Thyroid gland (tissue), 4 donors: ENCODE data around the gene MICAL3. TPM values are rescaled to one million over a fixed set of nuclear protein-coding genes. Genes with fewer than 3 reads are reported as not detected.
"Not testable (repeated sequence)": the region's sequence is repeated elsewhere in the genome, so short reads cannot be mapped to it uniquely, and the experiment has no call there.

Experiments used
- DNase-seq, 2 donors: peaks; one replicate each; pipeline ENCODE4 v3.0.0-alpha.2; 2019
- H3K27ac ChIP-seq, 3 donors: fragments of 200-600 bp; sonication (generic); 1 replicate in 2 of 3; 2 replicates in 1 of 3; pipeline ENCODE4 v1.5.1; 2016 to 2019; ENCODE audit warnings: mild to moderate bottlenecking in 1 of 3, moderate library complexity in 1 of 3
- H3K27me3 ChIP-seq: fragments of 200-600 bp; sonication (generic); one replicate; pipeline ENCODE4 v1.5.1; 2019
- H3K36me3 ChIP-seq, 2 donors: fragments of 200-600 bp; sonication (generic); one replicate each; pipeline ENCODE4 v1.5.1; 2016 to 2019
- H3K4me1 ChIP-seq, 2 donors: fragments of 200-600 bp; sonication (generic); one replicate each; pipeline ENCODE4 v1.5.1; 2017 to 2019
- H3K4me3 ChIP-seq, 3 donors: fragments of 200-600 bp; sonication (generic); replicated peaks in 1 of 3; 1 replicate in 2 of 3; 2 replicates in 1 of 3; pipeline ENCODE4 v1.5.1; 2016; ENCODE audit warnings: mild to moderate bottlenecking in 1 of 3
- H3K9me3 ChIP-seq: fragments of 200-600 bp; sonication (generic); one replicate; pipeline ENCODE4 v1.5.1; 2017
- CTCF ChIP-seq, 6 experiments: fragments of 200-600 bp in 3 of 6; fragments of 450-650 bp in 3 of 6; sonication (generic) in 3 of 6; IDR thresholded peaks; one replicate each; pipeline ENCODE4 v1.5.1; 2016 to 2019; ENCODE audit warnings: antibody characterized with exemption in 6 of 6, mild to moderate bottlenecking in 2 of 6, inconsistent platforms in 1 of 6, moderate library complexity in 1 of 6
- POLR2A ChIP-seq, 2 donors: fragments of 450-650 bp; IDR thresholded peaks; one replicate each; pipeline ENCODE4 v1.6.1; 2017; ENCODE audit warnings: antibody characterized with exemption in 2 of 2, mild to moderate bottlenecking in 2 of 2, moderate library complexity in 1 of 2
- WGBS, 2 donors: methylation state at CpG; one replicate each; pipeline ENCODE4 v1.1.5; 2017; 5-methylcytosine and 5-hydroxymethylcytosine counted together
- intact Hi-C: fragments of 100-400 bp; cut with DNase I; formaldehyde crosslinking; loops from one replicate; pipeline ENCODE4 v1.15.1; 2023
- total RNA-seq, 4 donors: library from RNA; depleted of rRNA; stranded (reverse); fragments of >200 nt; gene quantifications; one replicate each; pipeline ENCODE4 v1.2.3, GENCODE V29; 2016

MICAL3 gene
- total RNA-seq, 4 donors from 2014 or later, result 31.8 to 53.8 (median 43.6) TPM

- DNase-seq, result no peak
- TF ChIP-seq POLR2A (IDR thresholded peaks at IDR 0.05) (no peak), CTCF (IDR thresholded peaks at IDR 0.05) (no peak)
- no peaks in the 10 kb centered on the region for H3K4me1 ChIP-seq
- WGBS, 2 donors, result 89 to 95% methylated on average over 9 of the region's 9 CpGs
- intact Hi-C loops, result no loop called here
- no peak overlapping the region for H3K4me3 ChIP-seq
- no peaks in the 10 kb centered on the region for H3K27me3 ChIP-seq
- H3K9me3 ChIP-seq, result no peaks in the 10 kb centered on the region
- no peaks in the 10 kb centered on the region for H3K36me3 ChIP-seq
- H3K27ac ChIP-seq, result no peak overlapping the region
These were observed 23.7 kb upstream of the MICAL3 start for GRCh38 chr22:18048041-18048440.

- H3K27ac ChIP-seq, result no peak overlapping the region
- no peak for TF ChIP-seq POLR2A (IDR thresholded peaks at IDR 0.05)
- TF ChIP-seq CTCF (IDR thresholded peaks at IDR 0.05), result no peak
- 94 to 97% methylated on average over 4 of the region's 4 CpGs for WGBS, 2 donors
- DNase-seq, result no peak
- H3K9me3 ChIP-seq, result no peaks in the 10 kb centered on the region
- H3K4me3 ChIP-seq, result no peak overlapping the region
- no peaks in the 10 kb centered on the region for H3K27me3 ChIP-seq
- no peaks in the 10 kb centered on the region for H3K36me3 ChIP-seq
- H3K4me1 ChIP-seq, result no peaks in the 10 kb centered on the region
- intact Hi-C loops, result no loop called here
These were observed 21.4 kb upstream of the MICAL3 start for GRCh38 chr22:18045794-18046193.

- Histone ChIP-seq H3K27ac (no peak overlapping the region), H3K9me3 (no peaks in the 10 kb centered on the region), H3K36me3 (no peaks in the 10 kb centered on the region), H3K27me3 (no peaks in the 10 kb centered on the region), H3K4me3 (no peak overlapping the region), H3K4me1 (no peaks in the 10 kb centered on the region)
- TF ChIP-seq POLR2A (IDR thresholded peaks at IDR 0.05) (no peak), CTCF (IDR thresholded peaks at IDR 0.05) (no peak)
- no peak for DNase-seq
- 69 to 78% methylated on average over 11 of the region's 11 CpGs for WGBS, 2 donors
- intact Hi-C loops, result no loop called here
These were observed 20.3 kb upstream of the MICAL3 start for GRCh38 chr22:18044548-18045271.

DNA sequence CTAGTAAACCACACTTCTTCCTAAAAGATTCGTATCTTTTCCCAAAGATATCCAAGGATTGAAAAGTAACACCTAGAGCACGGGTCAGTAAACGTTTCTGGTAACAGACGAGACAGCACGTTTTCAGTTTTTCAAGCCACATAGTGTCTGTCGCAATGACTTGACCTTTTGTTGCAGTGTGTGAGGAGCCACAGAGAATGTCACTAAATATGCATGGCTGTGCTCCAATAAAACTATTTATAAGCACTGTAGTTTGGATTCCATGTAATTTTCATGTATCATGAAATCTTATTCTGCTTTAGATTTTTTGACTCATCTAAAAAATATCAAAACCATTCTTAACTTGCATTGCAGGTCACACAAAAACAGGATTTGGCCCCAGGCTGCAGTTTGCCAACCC lies 18.3 kb upstream of the MICAL3 start:
- Histone ChIP-seq H3K27me3 (no peaks in the 10 kb centered on the region), H3K9me3 (no peaks in the 10 kb centered on the region), H3K4me1 (no peaks in the 10 kb centered on the region), H3K36me3 (no peaks in the 10 kb centered on the region), H3K4me3 (no peak overlapping the region), H3K27ac (no peak overlapping the region)
- DNase-seq, result no peak
- WGBS, 2 donors, result 85 to 90% methylated on average over 6 of the region's 6 CpGs
- no peak for TF ChIP-seq CTCF (IDR thresholded peaks at IDR 0.05)
- TF ChIP-seq POLR2A (IDR thresholded peaks at IDR 0.05), result no peak
- intact Hi-C loops, result no loop called here

DNA sequence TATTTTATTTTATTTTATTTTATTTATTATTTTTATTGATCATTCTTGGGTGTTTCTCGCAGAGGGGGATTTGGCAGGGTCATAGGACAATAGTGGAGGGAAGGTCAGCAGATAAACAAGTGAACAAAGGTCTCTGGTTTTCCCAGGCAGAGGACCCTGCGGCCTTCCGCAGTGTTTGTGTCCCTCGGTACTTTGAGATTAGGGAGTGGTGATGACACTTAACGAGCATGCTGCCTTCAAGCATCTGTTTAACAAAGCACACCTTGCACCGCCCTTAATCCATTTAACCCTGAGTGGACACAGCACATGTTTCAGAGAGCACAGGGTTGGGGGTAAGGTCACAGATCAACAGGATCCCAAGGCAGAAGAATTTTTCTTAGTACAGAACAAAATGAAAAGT lies 16.5 kb upstream of the MICAL3 start:
- H3K9me3 ChIP-seq, H3K27ac ChIP-seq, intact Hi-C loops, H3K4me3 ChIP-seq, H3K27me3 ChIP-seq, H3K36me3 ChIP-seq, H3K4me1 ChIP-seq, DNase-seq: not testable (repeated sequence)
- WGBS, 2 donors, result 81 to 87% methylated on average over 6 of the region's 6 CpGs
